Stomach (tissue), 4 donors: ENCODE results near the gene OCA2.

Source experiments
- EP300 ChIP-seq: sonication (generic); formaldehyde crosslinking; IDR thresholded peaks from one replicate; pipeline ENCODE4 v1.6.1; 2017; ENCODE audit warnings: antibody characterized with exemption
- POLR2A ChIP-seq, 4 donors: fragments of 450-650 bp; IDR thresholded peaks; one replicate each; pipeline ENCODE4 v1.6.1; 2016; ENCODE audit warnings: antibody characterized with exemption in 4 of 4, control low read depth in 2 of 4, mild to moderate bottlenecking in 1 of 4, moderate library complexity in 1 of 4
- POLR2AphosphoS5 ChIP-seq, 3 donors: sonication (generic); formaldehyde crosslinking; IDR thresholded peaks; one replicate each; pipeline ENCODE4 v1.6.1; 2016; ENCODE audit warnings: antibody characterized with exemption in 3 of 3
- TF ChIP-seq, protein P1 (sequence below), 7 experiments: fragments of 450-650 bp in 4 of 7; fragments of 200-600 bp in 3 of 7; sonication (generic) in 3 of 7; IDR thresholded peaks; one replicate each; pipeline ENCODE4 v1.5.1; 2016 to 2019; ENCODE audit warnings: antibody characterized with exemption in 7 of 7, control low read depth in 2 of 7, mild to moderate bottlenecking in 1 of 7

GRCh38 chr15:28021281-28022039 is 77.7 kb downstream of the OCA2 start:
- TF ChIP-seq, protein P1, sequence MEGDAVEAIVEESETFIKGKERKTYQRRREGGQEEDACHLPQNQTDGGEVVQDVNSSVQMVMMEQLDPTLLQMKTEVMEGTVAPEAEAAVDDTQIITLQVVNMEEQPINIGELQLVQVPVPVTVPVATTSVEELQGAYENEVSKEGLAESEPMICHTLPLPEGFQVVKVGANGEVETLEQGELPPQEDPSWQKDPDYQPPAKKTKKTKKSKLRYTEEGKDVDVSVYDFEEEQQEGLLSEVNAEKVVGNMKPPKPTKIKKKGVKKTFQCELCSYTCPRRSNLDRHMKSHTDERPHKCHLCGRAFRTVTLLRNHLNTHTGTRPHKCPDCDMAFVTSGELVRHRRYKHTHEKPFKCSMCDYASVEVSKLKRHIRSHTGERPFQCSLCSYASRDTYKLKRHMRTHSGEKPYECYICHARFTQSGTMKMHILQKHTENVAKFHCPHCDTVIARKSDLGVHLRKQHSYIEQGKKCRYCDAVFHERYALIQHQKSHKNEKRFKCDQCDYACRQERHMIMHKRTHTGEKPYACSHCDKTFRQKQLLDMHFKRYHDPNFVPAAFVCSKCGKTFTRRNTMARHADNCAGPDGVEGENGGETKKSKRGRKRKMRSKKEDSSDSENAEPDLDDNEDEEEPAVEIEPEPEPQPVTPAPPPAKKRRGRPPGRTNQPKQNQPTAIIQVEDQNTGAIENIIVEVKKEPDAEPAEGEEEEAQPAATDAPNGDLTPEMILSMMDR (IDR thresholded peaks at IDR 0.05), result peak in 3 of 7 experiments; percentile 10 to 18 (median 16)
- TF ChIP-seq EP300 (no peak), POLR2AphosphoS5 (IDR thresholded peaks at IDR 0.05) (no peak), POLR2A (IDR thresholded peaks at IDR 0.05) (no peak)
